ENCODE measurements around the gene CTNNA2. TPM values are rescaled to one million over a fixed set of nuclear protein-coding genes. Genes with fewer than 3 reads are reported as not detected.

CTNNA2 gene
- total and polyA plus RNA-seq, 9 of the 15 experiments (the other 6 are each of a cell fraction or from before 2014, with no cell fraction given) = 0.03 to 0.40 (median 0.15) TPM

GRCh38 chr2:79596403-79596802 is 83.6 kb downstream of the CTNNA2 start (continued):
- no peak for TF ChIP-seq ZNF398 (CRISPR knock-in tag; IDR thresholded peaks at IDR 0.05)
- no peak for TF ChIP-seq ZNF121 (CRISPR knock-in tag; conservative IDR thresholded peaks at IDR 0.05)
- TF ChIP-seq LCOR (CRISPR knock-in tag; IDR thresholded peaks at IDR 0.05) = no peak

GRCh38 chr2:79604748-79605147 is 91.9 kb downstream of the CTNNA2 start:
- DNase-seq (ENCODE audit: extremely low read depth in 1 of 4, low spot score in 3 of 4) (no peak), FAIRE-seq (no peak), ATAC-seq (no peak)
- Histone ChIP-seq H4K20me1 (replicated peaks; ENCODE audit: control insufficient read depth, insufficient read depth, low read length) (no peaks in the 10 kb centered on the region), H3K4me3 (no peak overlapping the region), H3K9me1 (ENCODE audit: control insufficient read depth, insufficient read depth, low read length) (no peaks in the 10 kb centered on the region), H3K79me2 (ENCODE audit: control insufficient read depth, insufficient read depth, low read length) (no peaks in the 10 kb centered on the region), H3K27me3 (ENCODE audit: control insufficient read depth in 2 of 2, insufficient read depth in 2 of 2, low read length in 2 of 2) (no peaks in the 10 kb centered on the region), H2AFZ (ENCODE audit: low read depth, low read length) (no peak overlapping the region), H3K36me3 (ENCODE audit: control insufficient read depth, insufficient read depth, low read length) (no peaks in the 10 kb centered on the region), H3K4me2 (ENCODE audit: insufficient read depth, low read length) (no peak overlapping the region), H3K9me3 (replicated peaks; ENCODE audit: control insufficient read depth, insufficient read depth, low read depth, low read length) (no peaks in the 10 kb centered on the region), H3K4me1 (replicated peaks in 1 of 2; ENCODE audit: control insufficient read depth in 2 of 2, insufficient read depth in 2 of 2, low read length in 2 of 2) (no peaks in the 10 kb centered on the region), H3K27ac (ENCODE audit: extremely low read depth, low read depth, low read length) (no peak overlapping the region), H3K9ac (ENCODE audit: insufficient read depth in 1 of 2, low read depth in 2 of 2, low read length in 2 of 2) (no peak overlapping the region)
- intact Hi-C loops (cut with micrococcal nuclease) = no loop called here
- in situ Hi-C loops (cut with MboI) = no loop called here
- ChIA-PET POLR2A (no interaction called here), CTCF (ENCODE audit: low intra/inter-chr PET ratio) (no interaction called here)
- BruUV-seq (replicated peaks) = no TSS peak
- TF ChIP-seq, protein P1, sequence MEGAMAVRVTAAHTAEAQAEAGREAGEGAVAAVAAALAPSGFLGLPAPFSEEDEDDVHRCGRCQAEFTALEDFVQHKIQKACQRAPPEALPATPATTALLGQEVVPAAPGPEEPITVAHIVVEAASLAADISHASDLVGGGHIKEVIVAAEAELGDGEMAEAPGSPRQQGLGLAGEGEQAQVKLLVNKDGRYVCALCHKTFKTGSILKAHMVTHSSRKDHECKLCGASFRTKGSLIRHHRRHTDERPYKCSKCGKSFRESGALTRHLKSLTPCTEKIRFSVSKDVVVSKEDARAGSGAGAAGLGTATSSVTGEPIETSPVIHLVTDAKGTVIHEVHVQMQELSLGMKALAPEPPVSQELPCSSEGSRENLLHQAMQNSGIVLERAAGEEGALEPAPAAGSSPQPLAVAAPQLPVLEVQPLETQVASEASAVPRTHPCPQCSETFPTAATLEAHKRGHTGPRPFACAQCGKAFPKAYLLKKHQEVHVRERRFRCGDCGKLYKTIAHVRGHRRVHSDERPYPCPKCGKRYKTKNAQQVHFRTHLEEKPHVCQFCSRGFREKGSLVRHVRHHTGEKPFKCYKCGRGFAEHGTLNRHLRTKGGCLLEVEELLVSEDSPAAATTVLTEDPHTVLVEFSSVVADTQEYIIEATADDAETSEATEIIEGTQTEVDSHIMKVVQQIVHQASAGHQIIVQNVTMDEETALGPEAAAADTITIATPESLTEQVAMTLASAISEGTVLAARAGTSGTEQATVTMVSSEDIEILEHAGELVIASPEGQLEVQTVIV (CRISPR knock-in tag; IDR thresholded peaks at IDR 0.05; ENCODE audit: borderline replicate concordance) = no peak
- TF ChIP-seq, protein P2, sequence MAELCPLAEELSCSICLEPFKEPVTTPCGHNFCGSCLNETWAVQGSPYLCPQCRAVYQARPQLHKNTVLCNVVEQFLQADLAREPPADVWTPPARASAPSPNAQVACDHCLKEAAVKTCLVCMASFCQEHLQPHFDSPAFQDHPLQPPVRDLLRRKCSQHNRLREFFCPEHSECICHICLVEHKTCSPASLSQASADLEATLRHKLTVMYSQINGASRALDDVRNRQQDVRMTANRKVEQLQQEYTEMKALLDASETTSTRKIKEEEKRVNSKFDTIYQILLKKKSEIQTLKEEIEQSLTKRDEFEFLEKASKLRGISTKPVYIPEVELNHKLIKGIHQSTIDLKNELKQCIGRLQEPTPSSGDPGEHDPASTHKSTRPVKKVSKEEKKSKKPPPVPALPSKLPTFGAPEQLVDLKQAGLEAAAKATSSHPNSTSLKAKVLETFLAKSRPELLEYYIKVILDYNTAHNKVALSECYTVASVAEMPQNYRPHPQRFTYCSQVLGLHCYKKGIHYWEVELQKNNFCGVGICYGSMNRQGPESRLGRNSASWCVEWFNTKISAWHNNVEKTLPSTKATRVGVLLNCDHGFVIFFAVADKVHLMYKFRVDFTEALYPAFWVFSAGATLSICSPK (IDR thresholded peaks at IDR 0.05; ENCODE audit: borderline replicate concordance) = no peak
- TF ChIP-seq TSC22D4 (tag; IDR thresholded peaks at IDR 0.05) = no peak
- no peak for TF ChIP-seq RHOXF2B (CRISPR knock-in tag; conservative IDR thresholded peaks at IDR 0.05)
- TF ChIP-seq, protein P3, sequence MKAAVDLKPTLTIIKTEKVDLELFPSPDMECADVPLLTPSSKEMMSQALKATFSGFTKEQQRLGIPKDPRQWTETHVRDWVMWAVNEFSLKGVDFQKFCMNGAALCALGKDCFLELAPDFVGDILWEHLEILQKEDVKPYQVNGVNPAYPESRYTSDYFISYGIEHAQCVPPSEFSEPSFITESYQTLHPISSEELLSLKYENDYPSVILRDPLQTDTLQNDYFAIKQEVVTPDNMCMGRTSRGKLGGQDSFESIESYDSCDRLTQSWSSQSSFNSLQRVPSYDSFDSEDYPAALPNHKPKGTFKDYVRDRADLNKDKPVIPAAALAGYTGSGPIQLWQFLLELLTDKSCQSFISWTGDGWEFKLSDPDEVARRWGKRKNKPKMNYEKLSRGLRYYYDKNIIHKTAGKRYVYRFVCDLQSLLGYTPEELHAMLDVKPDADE (conservative IDR thresholded peaks at IDR 0.05; ENCODE audit: control insufficient read depth, low read depth, low read length) = no peak
- TF ChIP-seq ZNF232 (CRISPR knock-in tag; IDR thresholded peaks at IDR 0.05) = no peak
- TF ChIP-seq ADNP (tag; IDR thresholded peaks at IDR 0.05) = no peak
- no peak for TF ChIP-seq CBX8 (IDR thresholded peaks at IDR 0.05; ENCODE audit: borderline replicate concordance, extremely low read depth, low read depth, low read length, poor library complexity, severe bottlenecking)
- TF ChIP-seq POLR3A (IDR thresholded peaks at IDR 0.05; ENCODE audit: borderline replicate concordance, extremely low read depth, insufficient read depth, insufficient read length) = no peak
- TF ChIP-seq CHD4 (IDR thresholded peaks at IDR 0.05; ENCODE audit: insufficient read depth, insufficient replicate concordance, low read depth, low read length, poor library complexity, severe bottlenecking) = no peak
- TF ChIP-seq ZNF445 (CRISPR knock-in tag; IDR thresholded peaks at IDR 0.05; ENCODE audit: low read depth) = no peak

Measured in K562 (cell line).